Suppressor macrophage (primary cell): Measurements from ENCODE around the gene CCDC116.

Experiments
- DNase-seq, 4 experiments: peaks; one replicate each; pipeline ENCODE4 v3.0.0-alpha.2; 2020 to 2022

The CCDC116 gene

DNA sequence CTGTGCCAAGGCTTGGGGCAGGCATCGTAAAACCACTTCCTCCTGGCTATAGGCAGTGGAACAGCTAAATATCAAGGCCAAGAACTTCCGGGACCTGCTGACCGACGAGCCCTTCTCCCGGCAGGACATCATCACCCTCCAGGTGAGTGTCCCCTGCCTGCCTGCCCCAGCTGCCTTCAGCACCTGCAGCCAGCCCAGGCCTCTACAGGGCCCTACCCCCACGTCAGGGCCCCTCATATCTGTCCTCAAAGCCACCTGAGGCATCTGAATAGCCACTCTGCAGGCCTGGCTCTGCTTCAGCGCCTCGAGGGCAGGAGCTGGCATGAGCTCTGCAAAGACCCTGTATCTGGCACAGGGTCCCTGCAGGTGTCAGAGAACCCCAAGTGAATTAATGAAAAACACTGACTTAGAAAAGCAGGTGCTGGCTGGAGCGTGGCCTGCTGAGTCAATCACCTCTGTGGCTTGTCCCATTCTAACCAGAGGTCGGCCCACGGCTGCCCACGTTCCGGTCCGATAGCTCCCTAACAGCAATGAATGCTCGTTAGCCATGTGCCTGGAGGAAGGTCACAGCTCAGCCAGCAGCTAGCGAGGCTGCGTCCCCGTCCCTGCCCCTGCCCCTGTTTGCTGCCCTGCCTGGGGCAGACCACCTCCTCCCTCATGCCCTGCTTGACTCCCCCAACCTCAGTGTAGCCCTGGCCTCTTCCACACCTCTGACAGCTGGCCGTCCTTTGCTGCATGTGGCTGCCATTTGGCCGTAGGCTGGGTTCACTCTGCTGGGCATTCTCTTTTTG, 50.0 kb downstream of the CCDC116 start:
- no peak for DNase-seq

DNA sequence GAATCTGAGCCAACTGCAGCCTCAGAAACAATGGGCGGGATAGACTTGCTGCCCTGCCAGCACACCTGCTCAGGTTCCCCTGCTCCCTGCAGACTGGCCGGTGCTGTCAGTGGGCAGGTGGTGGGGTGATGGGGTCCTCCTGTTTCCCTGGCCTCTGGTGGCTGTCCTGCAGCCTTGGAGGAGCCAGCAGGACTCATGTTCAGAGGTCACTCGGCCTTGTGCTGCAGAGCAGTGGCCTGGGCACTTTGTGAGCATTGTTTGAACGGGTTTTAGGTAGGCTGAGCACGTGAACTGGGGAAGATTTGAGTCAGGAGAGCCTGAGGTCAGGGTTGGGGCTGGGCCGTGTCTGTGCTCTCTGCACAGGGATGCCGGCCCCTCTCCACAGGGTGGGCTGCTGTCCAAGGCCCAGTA, 50.8 kb downstream of the CCDC116 start:
- DNase-seq: no peak

DNA sequence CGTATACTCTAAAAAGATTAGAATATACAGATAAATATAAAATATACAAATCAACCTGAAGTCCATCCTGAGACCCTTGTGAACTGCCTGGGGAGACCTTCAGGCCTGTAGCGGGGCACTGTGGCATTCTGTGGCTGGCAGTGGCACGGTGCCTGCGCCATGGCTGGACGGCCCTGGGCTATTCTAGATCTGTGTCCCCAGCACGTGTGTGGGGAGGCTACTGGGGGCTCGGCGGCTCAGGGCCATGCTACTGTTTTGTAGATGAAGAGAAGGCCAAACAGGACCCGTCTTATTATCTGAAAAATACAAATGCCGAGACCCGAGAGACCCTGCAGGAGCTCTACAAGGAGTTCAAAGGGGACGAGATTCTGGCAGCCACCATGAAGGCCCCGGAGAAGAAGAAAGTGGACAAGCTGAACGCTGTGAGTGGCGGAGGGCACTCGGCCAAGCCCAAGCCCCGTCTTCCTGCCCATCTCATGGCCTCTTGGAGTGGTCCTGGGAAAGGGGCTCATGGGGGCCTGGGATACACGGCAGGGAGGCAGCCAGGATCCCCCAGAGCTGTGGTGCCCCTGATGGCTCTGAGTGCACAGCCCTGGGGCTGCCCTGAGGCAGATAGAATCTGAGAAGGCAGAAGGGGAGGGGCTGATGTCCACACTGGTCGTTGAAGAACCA, 52.1 kb downstream of the CCDC116 start:
- no peak for DNase-seq

- DNase-seq: no peak
Measured at GRCh38 chr22:21685164-21685513, 52.6 kb downstream of the CCDC116 start.

DNA sequence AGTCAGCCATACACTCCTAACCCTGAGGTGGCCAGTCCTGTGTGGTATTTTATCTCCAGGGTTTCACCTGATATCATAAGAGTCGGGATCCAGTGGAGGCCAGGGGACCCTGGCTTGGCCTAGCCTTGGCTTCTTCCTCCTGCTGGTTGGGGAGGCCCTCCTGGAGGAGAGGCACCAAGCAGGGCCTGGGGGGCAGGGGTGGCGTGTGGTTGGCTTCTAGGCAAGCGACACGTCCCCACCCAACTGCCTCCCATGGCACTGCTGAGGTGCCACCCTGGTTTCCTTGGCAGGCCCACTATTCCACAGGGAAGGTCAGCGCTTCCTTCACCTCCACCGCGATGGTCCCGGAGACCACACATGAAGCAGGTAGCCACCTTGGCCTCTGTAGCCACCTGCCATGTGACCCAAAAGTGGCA, 53.6 kb downstream of the CCDC116 start:
- DNase-seq: no peak
